ENCODE data around the gene CRYBG3. TPM values are rescaled to one million over a fixed set of nuclear protein-coding genes. Genes with fewer than 3 reads are reported as not detected.

The CRYBG3 gene
- total and polyA plus RNA-seq, 4 donors = 3.8 to 64.0 (median 15.3) TPM

DNA sequence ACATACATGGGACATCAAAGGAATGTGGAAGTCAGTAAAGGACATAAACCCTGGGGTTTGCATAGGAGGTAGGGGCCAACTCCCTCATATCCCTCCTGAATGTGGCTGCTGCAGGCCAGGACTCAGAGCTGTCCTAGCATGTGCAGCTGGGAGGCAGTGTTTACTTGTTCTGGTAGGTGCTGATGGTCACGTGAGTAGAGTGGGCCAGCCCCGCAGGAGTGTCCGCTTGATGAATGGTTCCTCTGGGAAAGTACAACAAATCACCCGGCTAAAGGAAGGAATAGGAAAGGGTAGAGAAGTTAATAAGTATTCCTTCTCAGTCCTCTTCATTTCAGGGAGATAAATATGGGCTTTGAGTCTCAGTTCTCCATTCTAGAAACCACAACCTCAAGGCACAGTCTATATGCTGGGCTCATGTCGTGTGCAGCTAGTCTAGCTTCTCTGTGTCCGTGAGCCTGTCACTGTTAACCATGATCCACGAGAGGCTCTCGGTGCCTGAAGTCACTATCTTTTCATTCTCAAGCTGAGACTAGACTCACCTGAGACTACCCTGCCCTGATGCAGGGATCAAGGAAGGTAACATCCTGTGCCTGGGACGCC is 132.5 kb downstream of the CRYBG3 start:
- ATAC-seq (ENCODE audit: insufficient read depth, low FRiP score) = no peak
- peaks cover 13 to 70% (median 32%) of the 10 kb centered on the region in 4 donors for H3K36me3 ChIP-seq (ENCODE audit: control insufficient read depth in 4 of 4, insufficient read depth in 4 of 4, low read length in 4 of 4)
- H3K27ac ChIP-seq (ENCODE audit: low read depth in 1 of 2, low read length in 1 of 2) = no peak overlapping the region
- WGBS, 2 donors = 82 to 85% methylated on average over 9 of the region's 9 CpGs
- no peak for DNase-seq
- H3K9ac ChIP-seq (ENCODE audit: insufficient read depth in 1 of 2, low read length in 2 of 2) = no peak overlapping the region
- no peaks in the 10 kb centered on the region for H3K9me3 ChIP-seq (ENCODE audit: control insufficient read depth in 4 of 4, insufficient read depth in 3 of 4, low read length in 3 of 4)
- H3K27me3 ChIP-seq (ENCODE audit: control insufficient read depth in 3 of 3, insufficient read depth in 3 of 3, low read length in 2 of 3) = no peaks in the 10 kb centered on the region
- no peak overlapping the region for H3K4me3 ChIP-seq
- TF ChIP-seq, protein P1, sequence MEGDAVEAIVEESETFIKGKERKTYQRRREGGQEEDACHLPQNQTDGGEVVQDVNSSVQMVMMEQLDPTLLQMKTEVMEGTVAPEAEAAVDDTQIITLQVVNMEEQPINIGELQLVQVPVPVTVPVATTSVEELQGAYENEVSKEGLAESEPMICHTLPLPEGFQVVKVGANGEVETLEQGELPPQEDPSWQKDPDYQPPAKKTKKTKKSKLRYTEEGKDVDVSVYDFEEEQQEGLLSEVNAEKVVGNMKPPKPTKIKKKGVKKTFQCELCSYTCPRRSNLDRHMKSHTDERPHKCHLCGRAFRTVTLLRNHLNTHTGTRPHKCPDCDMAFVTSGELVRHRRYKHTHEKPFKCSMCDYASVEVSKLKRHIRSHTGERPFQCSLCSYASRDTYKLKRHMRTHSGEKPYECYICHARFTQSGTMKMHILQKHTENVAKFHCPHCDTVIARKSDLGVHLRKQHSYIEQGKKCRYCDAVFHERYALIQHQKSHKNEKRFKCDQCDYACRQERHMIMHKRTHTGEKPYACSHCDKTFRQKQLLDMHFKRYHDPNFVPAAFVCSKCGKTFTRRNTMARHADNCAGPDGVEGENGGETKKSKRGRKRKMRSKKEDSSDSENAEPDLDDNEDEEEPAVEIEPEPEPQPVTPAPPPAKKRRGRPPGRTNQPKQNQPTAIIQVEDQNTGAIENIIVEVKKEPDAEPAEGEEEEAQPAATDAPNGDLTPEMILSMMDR (IDR thresholded peaks at IDR 0.05; ENCODE audit: control extremely low read depth, extremely low read depth) = no peak
- H3K4me1 ChIP-seq (ENCODE audit: control insufficient read depth in 5 of 5, insufficient read depth in 5 of 5, low read length in 5 of 5) = peaks cover 0 to 8% (median 3%) of the 10 kb centered on the region in 5 donors

DNA sequence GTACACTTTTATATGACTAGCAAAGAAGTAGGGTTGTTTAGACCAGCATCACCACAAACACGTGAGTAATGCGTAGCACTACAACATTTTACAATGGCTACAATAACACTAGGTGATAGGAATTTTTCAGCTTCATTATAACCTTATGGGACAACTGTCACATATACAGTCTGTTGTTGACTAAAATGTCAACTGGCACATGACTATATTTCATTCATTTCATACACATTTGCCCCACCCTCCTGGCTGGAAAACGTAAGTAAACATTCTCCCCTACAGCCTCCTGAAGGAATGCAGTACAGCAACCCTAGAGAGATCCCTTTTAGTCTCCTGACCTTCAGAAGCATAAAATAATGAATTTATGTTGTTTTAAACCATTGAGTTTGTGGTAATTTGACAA is 134.2 kb downstream of the CRYBG3 start:
- TF ChIP-seq, protein P1 (IDR thresholded peaks at IDR 0.05; ENCODE audit: control extremely low read depth, extremely low read depth) = no peak
- H3K36me3 ChIP-seq (ENCODE audit: control insufficient read depth in 4 of 4, insufficient read depth in 4 of 4, low read length in 4 of 4) = peaks cover 7 to 63% (median 21%) of the 10 kb centered on the region in 4 donors
- DNase-seq = peak in 1 of 3 donors; percentile 34
- ATAC-seq (ENCODE audit: insufficient read depth, low FRiP score) = no peak
- H3K4me1 ChIP-seq (ENCODE audit: control insufficient read depth in 5 of 5, insufficient read depth in 5 of 5, low read length in 5 of 5) = peaks cover 0 to 22% (median 3%) of the 10 kb centered on the region in 5 donors
- no peak overlapping the region for H3K4me3 ChIP-seq
- no peaks in the 10 kb centered on the region for H3K27me3 ChIP-seq (ENCODE audit: control insufficient read depth in 3 of 3, insufficient read depth in 3 of 3, low read length in 2 of 3)
- 76 to 89% methylated on average over 3 of the region's 3 CpGs for WGBS, 2 donors
- H3K9ac ChIP-seq (ENCODE audit: insufficient read depth in 1 of 2, low read length in 2 of 2) = no peak overlapping the region
- H3K9me3 ChIP-seq (ENCODE audit: control insufficient read depth in 4 of 4, insufficient read depth in 3 of 4, low read length in 3 of 4) = no peaks in the 10 kb centered on the region
- no peak overlapping the region for H3K27ac ChIP-seq (ENCODE audit: low read depth in 1 of 2, low read length in 1 of 2)

DNA sequence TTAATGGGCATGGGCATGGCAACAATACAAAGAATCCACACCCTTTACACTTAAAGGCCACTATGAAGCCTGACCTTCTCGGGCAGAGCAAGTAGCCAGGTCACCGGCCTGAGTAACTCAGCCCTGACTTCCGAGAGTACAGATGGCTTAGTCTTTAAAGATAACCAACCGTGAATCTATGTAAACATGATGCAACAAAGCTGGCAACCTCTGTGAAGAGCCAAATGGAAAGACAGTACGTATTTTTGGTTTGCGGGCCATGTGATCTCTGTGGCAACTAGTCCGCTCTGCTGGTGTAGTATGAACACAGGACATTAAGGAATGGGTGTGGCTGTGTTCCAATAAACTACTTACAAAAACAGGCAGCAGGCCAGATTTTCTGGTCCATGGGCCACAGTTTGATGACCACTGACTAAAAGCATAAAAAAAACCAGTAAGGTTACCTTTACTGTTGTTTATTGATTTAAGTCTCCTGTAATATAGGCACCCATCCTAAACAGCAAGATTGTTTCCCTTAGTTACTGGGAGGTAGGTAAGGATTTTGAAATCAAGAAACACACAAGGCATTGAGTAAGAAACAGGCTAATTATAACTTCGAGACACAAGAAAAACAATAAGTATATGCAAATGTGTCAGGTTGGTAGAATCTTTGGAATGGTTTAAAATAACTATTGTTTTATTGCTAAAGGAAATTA is 136.0 kb downstream of the CRYBG3 start:
- H3K27ac ChIP-seq (ENCODE audit: low read depth in 1 of 2, low read length in 1 of 2) = no peak overlapping the region
- H3K27me3 ChIP-seq (ENCODE audit: control insufficient read depth in 3 of 3, insufficient read depth in 3 of 3, low read length in 2 of 3) = no peaks in the 10 kb centered on the region
- peaks cover 0 to 33% (median 5%) of the 10 kb centered on the region in 5 donors for H3K4me1 ChIP-seq (ENCODE audit: control insufficient read depth in 5 of 5, insufficient read depth in 5 of 5, low read length in 5 of 5)
- no peak overlapping the region for H3K9ac ChIP-seq (ENCODE audit: insufficient read depth in 1 of 2, low read length in 2 of 2)
- H3K9me3 ChIP-seq (ENCODE audit: control insufficient read depth in 4 of 4, insufficient read depth in 3 of 4, low read length in 3 of 4) = no peaks in the 10 kb centered on the region
- DNase-seq (peak in 2 of 3 donors; percentile 41 to 60), ATAC-seq (ENCODE audit: insufficient read depth, low FRiP score) (no peak)
- TF ChIP-seq, protein P1 (IDR thresholded peaks at IDR 0.05; ENCODE audit: control extremely low read depth, extremely low read depth) = no peak
- H3K36me3 ChIP-seq (ENCODE audit: control insufficient read depth in 4 of 4, insufficient read depth in 4 of 4, low read length in 4 of 4) = peaks cover 9 to 50% (median 18%) of the 10 kb centered on the region in 4 donors
- WGBS, 2 donors = 69 to 71% methylated on average over 8 of the region's 8 CpGs
- no peak overlapping the region for H3K4me3 ChIP-seq
